ENCODE results near the gene SEZ6. TPM values are rescaled to one million over a fixed set of nuclear protein-coding genes. Genes with fewer than 3 reads are reported as not detected.
A peak's percentile ranks its signal among the peaks of the same experiment; 100 is the strongest.

Gene SEZ6
- total and polyA plus RNA-seq, 8 donors: under 0.01 to 21.4 (median 0.37) TPM; not detected in 2

DNA sequence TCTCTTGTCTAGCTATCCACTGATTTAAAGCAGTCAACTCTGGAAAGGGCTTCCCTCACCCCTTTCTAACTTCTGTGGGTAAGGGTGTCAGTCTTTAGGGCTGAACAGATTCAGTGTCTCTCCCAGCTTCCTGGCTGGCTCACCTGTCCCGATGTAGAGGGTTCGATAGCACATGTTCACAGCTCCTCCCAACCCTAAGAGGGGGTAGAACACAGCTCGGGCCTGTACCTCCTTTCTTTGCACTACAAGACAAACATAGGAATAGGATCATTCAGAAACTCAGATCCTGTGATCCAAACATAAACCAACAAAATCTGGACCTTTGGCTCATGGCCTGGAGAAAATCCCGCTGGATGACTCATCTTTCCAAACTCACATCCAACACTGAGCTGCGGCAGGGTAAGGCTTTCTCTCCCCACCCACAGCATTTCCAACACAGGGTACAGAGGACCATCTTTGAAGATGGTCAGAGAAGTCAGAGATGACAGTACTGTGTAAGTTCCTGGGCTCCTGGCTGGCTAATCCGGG is 97.1 kb downstream of the SEZ6 start:
- TF ChIP-seq CTCF (IDR thresholded peaks at IDR 0.05) (no peak), POLR2AphosphoS5 (IDR thresholded peaks at IDR 0.05) (peak in 1 of 3 donors; percentile 56)
- Histone ChIP-seq H3K36me3 (peaks cover 71 to 84% (median 82%) of the 10 kb centered on the region in 4 donors), H3K27me3 (no peaks in the 10 kb centered on the region), H3K4me1 (peaks cover 27 to 62% (median 41%) of the 10 kb centered on the region in 4 donors), H3K27ac (peak overlapping the region; percentile 46 to 83 (median 75)), H3K4me3 (no peak overlapping the region), H3K9me3 (no peaks in the 10 kb centered on the region)
- intact Hi-C loops (cut with DNase I; ENCODE audit: low total_unique reads): no loop called here
- DNase-seq: peak in 1 of 2 donors; percentile 71
- WGBS, 5 donors: 30 to 51% (median 46%) methylated on average over 6 of the region's 6 CpGs

GRCh38 chr17:28907709-28908475 is 97.9 kb downstream of the SEZ6 start:
- Histone ChIP-seq H3K27me3 (no peaks in the 10 kb centered on the region), H3K27ac (peak overlapping the region in 4 of 5 donors; percentile 74 to 83 (median 78)), H3K9me3 (no peaks in the 10 kb centered on the region), H3K4me3 (no peak overlapping the region), H3K36me3 (peaks cover 63 to 76% (median 74%) of the 10 kb centered on the region in 4 donors), H3K4me1 (peaks cover 31 to 66% (median 47%) of the 10 kb centered on the region in 4 donors)
- 61 to 77% (median 71%) methylated on average over 3 of the region's 3 CpGs for WGBS, 5 donors
- peak in 1 of 2 donors; percentile 60 for DNase-seq
- intact Hi-C loops (cut with DNase I; ENCODE audit: low total_unique reads): no loop called here
- no peak for TF ChIP-seq EP300 (IDR thresholded peaks at IDR 0.05)
- no peak for TF ChIP-seq CTCF (IDR thresholded peaks at IDR 0.05)
- no peak for TF ChIP-seq POLR2A (IDR thresholded peaks at IDR 0.05)
- TF ChIP-seq POLR2AphosphoS5 (IDR thresholded peaks at IDR 0.05): no peak

DNA sequence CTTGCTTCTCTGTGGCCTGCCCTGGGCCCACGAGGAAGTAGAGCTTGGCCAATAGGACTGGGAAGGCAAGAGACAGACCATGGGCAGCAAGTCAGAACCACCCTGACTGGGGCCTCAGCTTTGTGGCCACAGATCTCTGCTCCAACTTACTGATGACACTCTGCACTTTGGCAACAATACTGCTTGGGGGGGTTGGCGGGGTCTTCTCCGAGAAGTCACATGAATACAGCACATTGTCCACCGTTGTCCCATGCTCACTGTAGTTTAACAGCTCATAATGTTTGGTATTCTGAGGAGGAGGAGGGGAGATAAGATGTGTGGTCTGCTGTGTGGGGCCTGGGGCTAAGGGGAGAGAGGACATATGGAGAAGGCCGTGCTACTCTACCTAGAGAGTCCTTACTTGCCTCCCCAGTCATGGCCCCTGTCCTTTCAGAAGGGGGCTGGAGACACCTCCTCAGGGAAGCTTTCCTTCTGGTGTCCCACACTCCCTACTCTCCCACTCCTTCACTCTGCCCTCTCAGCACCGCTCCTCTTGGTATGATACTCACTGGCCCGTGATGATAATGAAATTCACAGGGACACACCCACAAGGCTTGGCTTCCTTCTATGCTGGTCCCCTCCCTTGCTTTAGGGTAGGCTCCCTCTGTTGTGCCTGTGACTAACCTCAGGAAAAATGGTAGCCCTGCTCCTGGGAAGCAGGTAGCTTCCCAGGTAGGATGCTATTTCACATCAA is 99.0 kb downstream of the SEZ6 start:
- peaks cover 53 to 65% (median 64%) of the 10 kb centered on the region in 4 donors for H3K36me3 ChIP-seq

DNA sequence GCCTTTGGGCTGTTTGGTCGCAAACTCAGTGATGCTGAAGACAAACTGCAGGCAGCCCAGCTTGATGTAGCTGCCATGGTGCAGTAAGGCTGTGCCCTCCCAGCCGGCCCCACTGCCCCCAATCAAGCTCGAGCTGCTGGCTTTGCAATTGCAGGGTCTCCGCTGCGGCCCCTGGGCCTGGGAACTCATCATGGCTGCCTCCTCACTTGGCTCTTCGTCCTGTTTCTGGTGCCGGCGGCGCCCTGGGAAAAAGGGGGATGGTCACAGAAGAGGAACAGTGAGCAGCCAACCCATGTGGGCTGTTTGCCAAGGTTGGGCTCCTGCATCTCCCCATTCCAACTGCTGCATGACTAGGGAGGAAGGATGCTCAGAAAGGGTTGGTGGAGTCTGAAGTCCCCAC is 99.6 kb downstream of the SEZ6 start:
- H3K36me3 ChIP-seq: peaks cover 47 to 59% (median 58%) of the 10 kb centered on the region in 4 donors
- WGBS, 5 donors: 60 to 84% (median 82%) methylated on average over 1 to 9 of the region's 9 CpGs
- no peak for DNase-seq
- intact Hi-C loops (cut with DNase I; ENCODE audit: low total_unique reads): no loop called here
- no peaks in the 10 kb centered on the region for H3K27me3 ChIP-seq
- H3K4me1 ChIP-seq: peaks cover 19 to 61% (median 49%) of the 10 kb centered on the region in 4 donors
- TF ChIP-seq CTCF (IDR thresholded peaks at IDR 0.05) (no peak), POLR2A (IDR thresholded peaks at IDR 0.05) (no peak), EP300 (IDR thresholded peaks at IDR 0.05) (no peak), POLR2AphosphoS5 (IDR thresholded peaks at IDR 0.05) (no peak)
- H3K27ac ChIP-seq: no peak overlapping the region
- H3K9me3 ChIP-seq: no peaks in the 10 kb centered on the region
- no peak overlapping the region for H3K4me3 ChIP-seq

More for the DNA sequence above, 99.0 kb downstream of the SEZ6 start:
- H3K9me3 ChIP-seq: no peaks in the 10 kb centered on the region
- DNase-seq: no peak
- WGBS, 5 donors: 65 to 69% (median 67%) methylated on average over 7 of the region's 7 CpGs
- no peaks in the 10 kb centered on the region for H3K27me3 ChIP-seq
- intact Hi-C loops (cut with DNase I; ENCODE audit: low total_unique reads): no loop called here
- peak overlapping the region in 4 of 5 donors; percentile 4 to 83 (median 77) for H3K27ac ChIP-seq
- peaks cover 22 to 60% (median 46%) of the 10 kb centered on the region in 4 donors for H3K4me1 ChIP-seq
- TF ChIP-seq POLR2A (IDR thresholded peaks at IDR 0.05) (no peak), EP300 (IDR thresholded peaks at IDR 0.05) (no peak)
- no peak overlapping the region for H3K4me3 ChIP-seq

Other genes with a start within 250 kb of the SEZ6 start
- gene FAM222B, start 163.2 kb downstream of the SEZ6 start, total RNA-seq: 10 to 100 TPM in 3 of 5 donors, 1 to 10 TPM in 2; 5.5 to 29.6 (median 14.0) TPM
- gene FAM222B, start 163.2 kb downstream of the SEZ6 start, polyA plus RNA-seq: 1 to 10 TPM; 4.4 to 8.3 (median 6.6) TPM
- 10 to 100 TPM; 23.1 to 97.0 (median 60.0) TPM for gene ERAL1, start 151.0 kb downstream of the SEZ6 start, total RNA-seq
- gene ERAL1, start 151.0 kb downstream of the SEZ6 start, polyA plus RNA-seq: 10 to 100 TPM; 36.7 to 50.3 (median 42.6) TPM
- gene FLOT2, start 108.3 kb downstream of the SEZ6 start, total RNA-seq: 10 to 100 TPM; 19.5 to 80.5 (median 42.4) TPM
- 10 to 100 TPM; 32.1 to 43.2 (median 37.0) TPM for gene FLOT2, start 108.3 kb downstream of the SEZ6 start, polyA plus RNA-seq
- gene DHRS13, start 103.0 kb downstream of the SEZ6 start, total RNA-seq: 10 to 100 TPM in 2 of 5 donors, 1 to 10 TPM in 2, not detected in 1; 6.4 to 33.5 (median 9.3) TPM
- 10 to 100 TPM in 1 of 3 donors, 1 to 10 TPM in 2; 4.4 to 13.4 (median 6.0) TPM for gene DHRS13, start 103.0 kb downstream of the SEZ6 start, polyA plus RNA-seq
- gene PHF12, start 54.5 kb downstream of the SEZ6 start, total RNA-seq: 100 to 1,000 TPM in 1 of 5 donors, 10 to 100 TPM in 4; 23.2 to 206 (median 48.5) TPM
- gene PHF12, start 54.5 kb downstream of the SEZ6 start, polyA plus RNA-seq: 1 to 10 TPM; 8.3 to 9.8 (median 8.6) TPM
- gene PIPOX, start 37.1 kb upstream of the SEZ6 start, total RNA-seq: 10 to 100 TPM in 1 of 5 donors, 1 to 10 TPM in 3, not detected in 1; 1.8 to 13.8 (median 5.2) TPM
- gene PIPOX, start 37.1 kb upstream of the SEZ6 start, polyA plus RNA-seq: under 1 TPM; 0.31 to 0.70 (median 0.50) TPM
- gene MYO18A, start 174.4 kb upstream of the SEZ6 start, total RNA-seq: 100 to 1,000 TPM in 3 of 5 donors, 10 to 100 TPM in 2; 42.8 to 305 (median 121) TPM
- gene MYO18A, start 174.4 kb upstream of the SEZ6 start, polyA plus RNA-seq: 10 to 100 TPM; 16.5 to 30.3 (median 28.2) TPM
- not detected for gene CRYBA1, start 240.8 kb upstream of the SEZ6 start, total RNA-seq
- not detected for gene CRYBA1, start 240.8 kb upstream of the SEZ6 start, polyA plus RNA-seq

All from stomach (tissue), 9 donors.